ENCODE data around the gene KAZN. TPM values are rescaled to one million over a fixed set of nuclear protein-coding genes. Genes with fewer than 3 reads are reported as not detected.

Gene KAZN
- total and polyA plus RNA-seq, 4 donors: 4.4 to 19.3 (median 9.6) TPM

DNA sequence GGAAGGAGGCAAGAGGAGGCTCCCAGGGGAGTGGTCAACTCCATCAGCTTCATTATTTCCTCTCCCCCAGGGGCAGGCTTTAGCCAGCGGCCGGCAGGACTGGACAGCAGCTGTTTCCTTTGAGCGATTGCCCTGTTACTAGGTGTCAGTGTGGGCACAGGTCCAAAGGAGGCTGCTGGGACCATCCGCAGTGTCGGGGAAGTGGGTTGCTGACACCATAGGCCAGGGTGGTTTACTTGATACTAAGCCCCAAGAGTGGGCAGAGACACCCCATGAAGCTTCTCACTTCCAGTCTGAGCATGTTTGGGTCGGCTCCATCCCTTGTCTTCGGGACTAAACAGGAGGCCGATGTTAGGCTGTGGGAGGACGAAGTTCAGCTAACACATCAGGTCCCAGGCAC, 63.6 kb downstream of the KAZN start:
- no peak for DNase-seq
- no peaks in the 10 kb centered on the region for H3K36me3 ChIP-seq (ENCODE audit: control insufficient read depth in 1 of 2, insufficient read depth in 2 of 2, low read length in 1 of 2)
- peaks cover 1% of the 10 kb centered on the region for H3K9me3 ChIP-seq (ENCODE audit: control insufficient read depth, low read length)
- H3K4me3 ChIP-seq (ENCODE audit: low read length in 2 of 2): no peak overlapping the region
- ATAC-seq (ENCODE audit: low FRiP score): no peak
- 80 to 85% methylated on average over 9 of the region's 9 CpGs for WGBS, 2 donors
- intact Hi-C loops (cut with DNase I): no loop called here
- no peaks in the 10 kb centered on the region for H3K4me1 ChIP-seq (ENCODE audit: control insufficient read depth in 1 of 2, insufficient read depth in 2 of 2, low read length in 2 of 2)
- no peak overlapping the region for H3K27ac ChIP-seq (ENCODE audit: low read depth in 1 of 2, low read length in 2 of 2)
- H3K27me3 ChIP-seq (ENCODE audit: control insufficient read depth in 1 of 2, insufficient read depth in 2 of 2, low read length in 1 of 2): no peaks in the 10 kb centered on the region

DNA sequence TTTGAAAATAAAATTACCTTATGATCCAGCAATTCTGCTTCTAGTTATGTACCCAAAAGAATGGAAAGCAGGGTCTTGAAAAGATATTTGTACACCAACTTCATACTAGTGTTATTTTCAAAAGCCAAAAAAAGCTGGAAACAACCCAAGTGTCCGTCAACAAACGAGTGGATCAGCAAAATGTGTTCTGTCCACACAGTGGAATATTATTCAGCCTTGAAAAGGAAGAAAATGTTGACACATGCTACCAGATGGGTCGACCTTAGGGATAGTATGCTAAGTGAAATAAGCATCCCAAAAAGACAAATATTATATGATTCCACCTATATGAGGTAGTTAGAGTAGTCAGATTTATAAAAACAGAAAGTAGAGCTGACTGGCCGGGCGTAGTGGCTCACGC, 65.3 kb downstream of the KAZN start:
- Histone ChIP-seq H3K4me1 (ENCODE audit: control insufficient read depth in 1 of 2, insufficient read depth in 2 of 2, low read length in 2 of 2) (no peaks in the 10 kb centered on the region), H3K9me3 (ENCODE audit: control insufficient read depth, low read length) (peaks cover 1% of the 10 kb centered on the region), H3K27ac (ENCODE audit: low read depth in 1 of 2, low read length in 2 of 2) (no peak overlapping the region), H3K4me3 (ENCODE audit: low read length in 2 of 2) (no peak overlapping the region), H3K36me3 (ENCODE audit: control insufficient read depth in 1 of 2, insufficient read depth in 2 of 2, low read length in 1 of 2) (no peaks in the 10 kb centered on the region), H3K27me3 (ENCODE audit: control insufficient read depth in 1 of 2, insufficient read depth in 2 of 2, low read length in 1 of 2) (no peaks in the 10 kb centered on the region)
- intact Hi-C loops (cut with DNase I): no loop called here
- no peak for DNase-seq
- 88% methylated on average over 6 of the region's 6 CpGs for WGBS, 2 donors
- ATAC-seq (ENCODE audit: low FRiP score): no peak

DNA sequence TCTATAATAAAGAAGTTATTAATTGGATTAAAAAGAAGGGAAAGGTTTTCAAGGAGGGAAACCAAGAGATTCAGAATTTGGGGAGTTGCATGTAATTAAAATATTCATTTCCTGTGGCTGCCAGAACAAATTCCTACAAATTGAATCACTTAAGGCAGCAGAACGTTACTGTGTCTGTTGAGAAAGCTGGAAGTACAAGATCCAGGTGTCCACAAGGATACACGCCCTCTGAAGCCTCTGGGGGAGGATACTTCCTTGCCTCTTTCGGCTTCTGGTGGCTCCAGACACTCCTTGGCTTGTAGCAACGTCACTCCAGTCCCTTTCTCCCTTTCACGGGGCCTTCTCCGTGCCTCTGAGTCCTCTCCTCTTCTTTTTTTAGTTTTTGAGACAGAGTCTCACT, 67.9 kb downstream of the KAZN start:
- intact Hi-C loops (cut with DNase I): no loop called here
- Histone ChIP-seq H3K36me3 (ENCODE audit: control insufficient read depth in 1 of 2, insufficient read depth in 2 of 2, low read length in 1 of 2) (no peaks in the 10 kb centered on the region), H3K4me3 (ENCODE audit: low read length in 2 of 2) (no peak overlapping the region), H3K27ac (ENCODE audit: low read depth in 1 of 2, low read length in 2 of 2) (no peak overlapping the region), H3K27me3 (ENCODE audit: control insufficient read depth in 1 of 2, insufficient read depth in 2 of 2, low read length in 1 of 2) (no peaks in the 10 kb centered on the region), H3K9me3 (ENCODE audit: control insufficient read depth, low read length) (peaks cover 1% of the 10 kb centered on the region), H3K4me1 (ENCODE audit: control insufficient read depth in 1 of 2, insufficient read depth in 2 of 2, low read length in 2 of 2) (no peaks in the 10 kb centered on the region)
- DNase-seq (no peak), ATAC-seq (ENCODE audit: low FRiP score) (no peak)
- WGBS, 2 donors: 84 to 87% methylated on average over 6 of the region's 6 CpGs

- Histone ChIP-seq H3K27ac (ENCODE audit: low read depth in 1 of 2, low read length in 2 of 2) (no peak overlapping the region), H3K4me1 (ENCODE audit: control insufficient read depth in 1 of 2, insufficient read depth in 2 of 2, low read length in 2 of 2) (no peaks in the 10 kb centered on the region), H3K36me3 (ENCODE audit: control insufficient read depth in 1 of 2, insufficient read depth in 2 of 2, low read length in 1 of 2) (no peaks in the 10 kb centered on the region), H3K9me3 (ENCODE audit: control insufficient read depth, low read length) (peaks cover 1% of the 10 kb centered on the region), H3K27me3 (ENCODE audit: control insufficient read depth in 1 of 2, insufficient read depth in 2 of 2, low read length in 1 of 2) (no peaks in the 10 kb centered on the region), H3K4me3 (ENCODE audit: low read length in 2 of 2) (no peak overlapping the region)
- intact Hi-C loops (cut with DNase I): no loop called here
- ATAC-seq (ENCODE audit: low FRiP score): no peak
- no peak for DNase-seq
- whole genome bisulfite sequencing, 2 donors: 85 to 88% methylated on average over 15 of the region's 15 CpGs
Measured at GRCh38 chr1:14666962-14667650, 68.6 kb downstream of the KAZN start.

- ATAC-seq (ENCODE audit: low FRiP score): no peak
- Histone ChIP-seq H3K4me3 (ENCODE audit: low read length in 2 of 2) (no peak overlapping the region), H3K4me1 (ENCODE audit: control insufficient read depth in 1 of 2, insufficient read depth in 2 of 2, low read length in 2 of 2) (no peaks in the 10 kb centered on the region), H3K27ac (ENCODE audit: low read depth in 1 of 2, low read length in 2 of 2) (no peak overlapping the region), H3K36me3 (ENCODE audit: control insufficient read depth in 1 of 2, insufficient read depth in 2 of 2, low read length in 1 of 2) (no peaks in the 10 kb centered on the region), H3K9me3 (ENCODE audit: control insufficient read depth, low read length) (peaks cover 1% of the 10 kb centered on the region), H3K27me3 (ENCODE audit: control insufficient read depth in 1 of 2, insufficient read depth in 2 of 2, low read length in 1 of 2) (no peaks in the 10 kb centered on the region)
- WGBS, 2 donors: 68 to 75% methylated on average over 4 of the region's 4 CpGs
- intact Hi-C loops (cut with DNase I): no loop called here
- DNase-seq: no peak
Measured at GRCh38 chr1:14667651-14667984, 69.1 kb downstream of the KAZN start.

GRCh38 chr1:14668538-14668937, 70.1 kb downstream of the KAZN start:
- H3K4me3 ChIP-seq (ENCODE audit: low read length in 2 of 2): no peak overlapping the region
- intact Hi-C loops (cut with DNase I): no loop called here
- H3K27me3 ChIP-seq (ENCODE audit: control insufficient read depth in 1 of 2, insufficient read depth in 2 of 2, low read length in 1 of 2): no peaks in the 10 kb centered on the region
- H3K9me3 ChIP-seq (ENCODE audit: control insufficient read depth, low read length): peaks cover 1% of the 10 kb centered on the region
- H3K27ac ChIP-seq (ENCODE audit: low read depth in 1 of 2, low read length in 2 of 2): no peak overlapping the region
- H3K36me3 ChIP-seq (ENCODE audit: control insufficient read depth in 1 of 2, insufficient read depth in 2 of 2, low read length in 1 of 2): no peaks in the 10 kb centered on the region
- ATAC-seq (ENCODE audit: low FRiP score): no peak
- DNase-seq: no peak
- WGBS, 2 donors: 77 to 86% methylated on average over 8 of the region's 8 CpGs
- no peaks in the 10 kb centered on the region for H3K4me1 ChIP-seq (ENCODE audit: control insufficient read depth in 1 of 2, insufficient read depth in 2 of 2, low read length in 2 of 2)

DNA sequence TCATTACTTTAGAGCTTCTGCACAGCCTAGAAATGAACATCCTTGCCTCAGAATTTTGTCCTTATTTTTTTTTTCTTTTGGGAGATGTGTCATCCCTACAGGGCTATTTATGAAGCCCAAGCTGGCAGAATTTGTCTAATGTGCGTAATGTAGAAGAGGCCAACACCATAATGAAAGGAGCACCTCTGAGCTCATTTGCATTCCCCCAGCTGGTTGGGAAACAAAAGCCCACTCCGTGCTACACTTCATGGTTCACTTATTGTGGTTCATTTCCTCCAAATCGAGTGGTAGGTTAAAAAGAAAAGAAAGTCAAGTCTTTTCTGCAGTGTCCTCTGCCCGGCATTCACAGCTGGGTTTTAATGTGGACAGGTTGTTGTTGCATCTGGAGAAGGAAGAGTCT, 73.5 kb downstream of the KAZN start:
- H3K9me3 ChIP-seq (ENCODE audit: control insufficient read depth, low read length): no peaks in the 10 kb centered on the region
- no peaks in the 10 kb centered on the region for H3K36me3 ChIP-seq (ENCODE audit: control insufficient read depth in 1 of 2, insufficient read depth in 2 of 2, low read length in 1 of 2)
- ATAC-seq (ENCODE audit: low FRiP score) (no peak), DNase-seq (no peak)
- intact Hi-C loops (cut with DNase I): no loop called here
- no peak overlapping the region for H3K4me3 ChIP-seq (ENCODE audit: low read length in 2 of 2)
- H3K4me1 ChIP-seq (ENCODE audit: control insufficient read depth in 1 of 2, insufficient read depth in 2 of 2, low read length in 2 of 2): no peaks in the 10 kb centered on the region
- no peak overlapping the region for H3K27ac ChIP-seq (ENCODE audit: low read depth in 1 of 2, low read length in 2 of 2)
- 68 to 75% methylated on average over 4 of the region's 4 CpGs for WGBS, 2 donors
- H3K27me3 ChIP-seq (ENCODE audit: control insufficient read depth in 1 of 2, insufficient read depth in 2 of 2, low read length in 1 of 2): no peaks in the 10 kb centered on the region

DNA sequence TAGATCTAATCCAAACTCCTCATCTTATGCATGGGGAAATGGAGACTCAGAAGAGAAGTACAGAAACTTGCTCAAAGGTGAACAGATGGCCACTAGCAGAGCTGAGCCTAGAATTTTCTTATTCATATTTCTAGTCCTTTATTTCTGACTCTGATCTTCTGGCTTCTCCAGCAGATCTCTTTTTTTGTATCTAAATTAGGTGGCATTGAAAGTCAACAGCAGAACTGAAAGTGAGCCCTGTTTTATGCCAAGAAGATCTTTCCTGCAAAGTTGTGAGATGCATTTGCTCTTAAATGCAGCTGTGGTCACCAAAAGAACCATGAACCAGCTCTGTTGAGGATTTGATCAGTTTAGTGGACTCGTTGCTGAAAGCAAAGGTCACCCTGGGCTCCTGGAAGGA, 75.5 kb downstream of the KAZN start:
- no peaks in the 10 kb centered on the region for H3K27me3 ChIP-seq (ENCODE audit: control insufficient read depth in 1 of 2, insufficient read depth in 2 of 2, low read length in 1 of 2)
- no peak overlapping the region for H3K27ac ChIP-seq (ENCODE audit: low read depth in 1 of 2, low read length in 2 of 2)
- ATAC-seq (ENCODE audit: low FRiP score) (no peak), DNase-seq (no peak)
- no peaks in the 10 kb centered on the region for H3K36me3 ChIP-seq (ENCODE audit: control insufficient read depth in 1 of 2, insufficient read depth in 2 of 2, low read length in 1 of 2)
- WGBS, 2 donors: 59 to 60% methylated on average over 1 of the region's 1 CpG
- no peaks in the 10 kb centered on the region for H3K4me1 ChIP-seq (ENCODE audit: control insufficient read depth in 1 of 2, insufficient read depth in 2 of 2, low read length in 2 of 2)
- no peak overlapping the region for H3K4me3 ChIP-seq (ENCODE audit: low read length in 2 of 2)
- H3K9me3 ChIP-seq (ENCODE audit: control insufficient read depth, low read length): no peaks in the 10 kb centered on the region
- intact Hi-C loops (cut with DNase I): no loop called here

- no peaks in the 10 kb centered on the region for H3K36me3 ChIP-seq (ENCODE audit: control insufficient read depth in 1 of 2, insufficient read depth in 2 of 2, low read length in 1 of 2)
- no peak overlapping the region for H3K27ac ChIP-seq (ENCODE audit: low read depth in 1 of 2, low read length in 2 of 2)
- H3K9me3 ChIP-seq (ENCODE audit: control insufficient read depth, low read length): no peaks in the 10 kb centered on the region
- intact Hi-C loops (cut with DNase I): no loop called here
- ATAC-seq (ENCODE audit: low FRiP score) (no peak), DNase-seq (no peak)
- H3K4me3 ChIP-seq (ENCODE audit: low read length in 2 of 2): no peak overlapping the region
- H3K4me1 ChIP-seq (ENCODE audit: control insufficient read depth in 1 of 2, insufficient read depth in 2 of 2, low read length in 2 of 2): no peaks in the 10 kb centered on the region
- no peaks in the 10 kb centered on the region for H3K27me3 ChIP-seq (ENCODE audit: control insufficient read depth in 1 of 2, insufficient read depth in 2 of 2, low read length in 1 of 2)
- WGBS, 2 donors: 86 to 98% methylated on average over 4 of the region's 4 CpGs
Measured at GRCh38 chr1:14676400-14676799, 77.9 kb downstream of the KAZN start.
